Mucosa of rectum (tissue), 2 donors: ENCODE measurements around the gene GMPPB.
A peak's percentile ranks its signal among the peaks of the same experiment; 100 is the strongest.

Source experiments
- H3K27ac ChIP-seq, 2 donors: one replicate each; pipeline ENCODE4 v1.7.0; 2013; ENCODE audit warnings: inconsistent platforms in 2 of 2, low read depth in 2 of 2, low read length in 2 of 2
- H3K27me3 ChIP-seq, 2 donors: one replicate each; pipeline ENCODE4 v1.7.0; 2013; ENCODE audit warnings: low read length in 2 of 2; ENCODE audit not compliant: control insufficient read depth in 2 of 2, insufficient read depth in 2 of 2
- H3K36me3 ChIP-seq, 2 donors: one replicate each; pipeline ENCODE4 v1.7.0; 2013; ENCODE audit warnings: low read length in 2 of 2; ENCODE audit not compliant: control insufficient read depth in 2 of 2, insufficient read depth in 2 of 2
- H3K4me1 ChIP-seq, 2 donors: one replicate each; pipeline ENCODE4 v1.7.0; 2013; ENCODE audit warnings: low read length in 2 of 2, mild to moderate bottlenecking in 1 of 2; ENCODE audit not compliant: control insufficient read depth in 2 of 2, insufficient read depth in 2 of 2
- H3K4me3 ChIP-seq, 2 donors: one replicate each; pipeline ENCODE4 v1.7.0; 2013; ENCODE audit warnings: low read length in 2 of 2
- H3K9ac ChIP-seq, 2 donors: one replicate each; pipeline ENCODE4 v1.7.0; 2013; ENCODE audit warnings: low read length in 2 of 2, low read depth in 1 of 2, mild to moderate bottlenecking in 1 of 2
- H3K9me3 ChIP-seq, 2 donors: one replicate each; pipeline ENCODE4 v1.7.0; 2013; ENCODE audit warnings: low read length in 2 of 2; ENCODE audit not compliant: control insufficient read depth in 2 of 2
- donor health status: healthy.
- donor health status: Normal muscosa, but diverticular disease.

The GMPPB gene

DNA sequence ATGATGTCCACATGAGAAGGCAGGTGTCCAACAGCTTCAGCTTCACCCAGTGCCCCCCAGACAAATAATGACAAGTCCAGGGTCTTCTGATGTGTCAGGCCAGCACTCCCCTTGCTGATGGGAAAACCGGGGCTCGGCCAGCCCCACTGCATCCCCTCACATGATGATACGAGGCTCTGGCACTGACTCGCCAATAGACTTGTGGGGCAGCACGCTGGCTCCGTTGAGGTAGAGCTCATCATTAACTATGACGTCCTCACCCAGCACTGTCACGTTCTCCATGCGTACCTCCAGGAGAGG, 2.2 kb downstream of the GMPPB start:
- no peaks in the 10 kb centered on the region for H3K9me3 ChIP-seq
- H3K4me1 ChIP-seq, result peaks cover 36 to 42% of the 10 kb centered on the region in 2 donors
- H3K9ac ChIP-seq, result no peak overlapping the region
- no peaks in the 10 kb centered on the region for H3K27me3 ChIP-seq
- no peak overlapping the region for H3K4me3 ChIP-seq
- H3K36me3 ChIP-seq, result peaks cover 20 to 31% of the 10 kb centered on the region in 2 donors
- no peak overlapping the region for H3K27ac ChIP-seq

GRCh38 chr3:49720855-49721595, 2.7 kb downstream of the GMPPB start:
- Histone ChIP-seq H3K27me3 (no peaks in the 10 kb centered on the region), H3K9me3 (no peaks in the 10 kb centered on the region), H3K4me1 (peaks cover 36 to 38% of the 10 kb centered on the region in 2 donors), H3K27ac (no peak overlapping the region), H3K4me3 (no peak overlapping the region), H3K9ac (no peak overlapping the region), H3K36me3 (peaks cover 20 to 30% of the 10 kb centered on the region in 2 donors)

DNA sequence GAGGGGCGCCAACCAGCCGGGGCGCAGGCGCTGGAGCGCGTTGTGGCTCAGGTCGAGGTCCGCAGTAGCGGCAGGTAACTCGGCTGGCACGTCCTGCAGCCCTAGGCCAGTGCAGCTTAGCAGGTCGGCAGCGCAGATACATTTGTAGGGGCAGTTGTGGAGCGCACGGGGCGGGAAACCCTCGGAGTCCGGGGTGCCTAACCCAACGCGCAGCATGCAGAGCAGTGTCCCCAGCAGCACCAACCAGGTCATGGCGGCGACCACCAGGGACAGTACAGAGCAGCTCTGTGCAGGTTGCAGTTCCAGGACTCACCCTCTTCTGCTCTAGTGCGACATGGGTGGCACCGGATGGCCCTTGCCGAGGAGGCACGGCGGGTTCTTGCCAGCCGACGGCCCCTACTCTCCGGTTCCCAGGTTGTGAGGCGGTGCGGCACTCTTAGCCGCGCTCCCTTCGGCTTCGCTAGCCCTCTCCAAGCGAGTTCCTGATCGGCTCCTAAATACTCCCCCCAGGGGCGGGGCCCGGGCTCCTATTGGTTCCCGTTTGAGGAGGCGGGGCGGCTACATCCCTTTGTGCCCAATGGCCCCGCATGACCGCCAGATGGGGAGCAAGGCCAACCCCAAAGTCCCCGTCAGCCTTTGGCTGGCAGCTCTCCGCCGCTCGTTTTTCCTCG, 4.4 kb downstream of the GMPPB start, which contains the start of gene AMIGO3:
TSS of gene AMIGO3 (minus strand) at position 471 of the 671 bp plus-strand sequence. CDS start at position 252, 219 bp downstream.
- H3K4me1 ChIP-seq, result peaks cover 27% of the 10 kb centered on the region in 2 donors
- H3K36me3 ChIP-seq, result peaks cover 23 to 25% of the 10 kb centered on the region in 2 donors
- H3K4me3 ChIP-seq, result peak within 1 kb of the TSS; percentile 87 to 89
- peak within 1 kb of the TSS; percentile 37 to 65 for H3K27ac ChIP-seq
- no peaks in the 10 kb centered on the region for H3K27me3 ChIP-seq
- H3K9ac ChIP-seq, result peak within 1 kb of the TSS; percentile 56 to 63
- H3K9me3 ChIP-seq, result no peaks in the 10 kb centered on the region

DNA sequence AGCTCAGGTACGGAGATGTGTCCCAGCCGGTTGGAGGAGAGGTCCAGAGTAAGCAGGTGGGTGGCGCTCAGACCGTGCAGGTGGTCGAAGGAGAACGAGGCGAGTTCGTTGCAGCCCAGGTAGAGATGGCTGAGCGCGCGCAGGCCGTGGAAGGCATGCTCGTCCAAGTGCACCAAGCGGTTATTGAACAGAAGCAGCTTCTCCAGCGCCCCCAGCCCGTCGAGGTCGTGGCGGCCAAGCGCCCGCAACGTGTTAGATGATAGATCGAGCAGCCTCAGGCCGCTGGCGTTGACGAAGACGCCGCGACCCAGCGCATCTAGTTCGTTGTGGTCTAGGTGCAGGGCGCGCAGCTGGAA, 4.9 kb downstream of the GMPPB start:
- H3K36me3 ChIP-seq, result peaks cover 23 to 25% of the 10 kb centered on the region in 2 donors
- peak overlapping the region; percentile 56 to 63 for H3K9ac ChIP-seq
- peak overlapping the region in 1 of 2 donors; percentile 65 for H3K27ac ChIP-seq

DNA sequence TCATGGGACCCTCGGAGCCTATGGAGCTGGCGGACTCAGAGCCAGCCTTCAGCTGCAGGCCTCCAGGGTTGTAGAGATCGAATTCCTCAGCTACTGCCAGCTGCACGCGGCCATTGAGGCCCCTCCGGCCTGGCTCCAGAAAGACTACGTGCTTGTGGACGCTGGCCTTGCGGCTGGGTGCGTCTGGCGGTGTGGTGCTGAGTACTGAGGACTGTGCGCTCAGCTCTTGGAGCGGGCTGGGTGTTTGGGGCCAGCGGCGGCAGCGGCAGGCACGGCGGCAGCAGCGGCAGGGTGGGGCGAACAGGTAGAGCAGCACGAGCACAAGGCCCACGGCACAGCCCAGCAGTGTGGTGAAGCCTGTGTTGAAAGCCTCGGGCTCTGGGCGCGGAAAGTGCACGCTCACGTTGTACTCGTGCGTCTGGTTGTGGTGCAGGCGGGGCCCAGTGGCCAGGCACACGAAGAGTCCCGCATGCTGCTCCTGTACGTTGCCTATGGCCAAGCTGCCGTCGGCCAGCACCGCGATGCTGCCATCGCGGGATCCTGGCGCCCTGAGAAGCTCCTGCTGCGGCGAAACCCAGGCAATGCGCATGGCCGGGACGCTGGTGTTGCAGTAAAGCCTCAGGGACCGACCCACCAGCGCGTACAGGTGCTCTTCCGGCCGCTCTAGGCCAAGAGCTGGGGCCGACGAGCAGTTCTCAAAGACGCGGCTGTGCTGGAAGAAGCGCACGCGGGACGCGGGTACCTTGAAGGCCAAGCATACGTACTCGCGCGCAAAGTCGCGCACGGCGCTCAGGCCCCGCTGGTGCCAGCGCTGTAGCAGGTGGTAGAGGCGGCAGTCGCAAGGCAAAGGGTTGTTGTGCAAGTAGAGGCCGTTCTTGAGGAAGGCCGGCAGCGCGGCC, 5.5 kb downstream of the GMPPB start:
- H3K9ac ChIP-seq, result peak overlapping the region in 1 of 2 donors; percentile 56
- H3K4me3 ChIP-seq, result peak overlapping the region; percentile 87 to 89
- peaks cover 24 to 26% of the 10 kb centered on the region in 2 donors for H3K4me1 ChIP-seq

More for the DNA sequence above, 4.9 kb downstream of the GMPPB start:
- no peaks in the 10 kb centered on the region for H3K27me3 ChIP-seq
- peak overlapping the region; percentile 87 to 89 for H3K4me3 ChIP-seq
- H3K4me1 ChIP-seq, result peaks cover 25 to 27% of the 10 kb centered on the region in 2 donors
- H3K9me3 ChIP-seq, result no peaks in the 10 kb centered on the region

DNA sequence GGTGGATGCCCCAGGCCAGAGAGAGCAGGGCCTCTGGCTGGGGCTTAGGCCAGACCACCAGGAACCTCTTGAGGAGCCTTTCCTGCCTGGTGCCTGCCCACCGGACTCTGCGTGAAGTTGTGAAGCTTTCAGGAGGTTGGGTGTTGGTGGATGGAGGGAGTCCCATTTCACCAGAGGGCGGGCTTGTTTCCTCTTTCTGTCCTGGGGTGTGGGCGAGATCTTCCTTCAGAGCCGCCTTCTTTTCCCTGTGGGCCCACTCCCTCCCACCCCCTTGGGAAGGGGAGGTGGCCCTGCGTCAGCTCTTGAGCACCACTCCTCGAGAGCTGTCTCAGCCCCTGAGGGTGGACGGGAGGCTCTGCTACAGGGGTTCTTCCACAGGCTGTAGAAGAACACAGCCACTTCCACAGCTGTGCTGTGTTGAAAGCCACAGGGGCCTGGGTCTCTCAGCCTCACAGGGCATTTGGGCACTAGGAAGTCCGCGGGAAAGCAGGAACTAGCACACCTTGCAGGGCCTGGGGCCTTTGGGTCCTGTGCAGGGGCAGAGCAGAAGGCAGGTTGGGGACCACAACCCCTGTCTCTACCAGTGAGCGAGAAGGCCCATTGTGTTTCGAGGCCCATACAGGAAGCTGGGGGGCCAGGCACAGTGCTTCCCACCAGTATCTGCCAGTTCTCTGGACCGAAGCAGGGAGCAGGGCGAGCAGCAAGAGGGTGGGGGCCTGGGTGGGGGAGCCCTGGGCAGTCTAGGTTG, 6.4 kb downstream of the GMPPB start:
- Histone ChIP-seq H3K4me1 (peaks cover 16 to 18% of the 10 kb centered on the region in 2 donors), H3K27me3 (no peaks in the 10 kb centered on the region), H3K27ac (no peak overlapping the region), H3K9me3 (no peaks in the 10 kb centered on the region), H3K36me3 (peaks cover 23 to 24% of the 10 kb centered on the region in 2 donors), H3K4me3 (no peak overlapping the region), H3K9ac (no peak overlapping the region)

More for the DNA sequence above, 5.5 kb downstream of the GMPPB start:
- Histone ChIP-seq H3K9me3 (no peaks in the 10 kb centered on the region), H3K36me3 (peaks cover 23 to 25% of the 10 kb centered on the region in 2 donors), H3K27me3 (no peaks in the 10 kb centered on the region), H3K27ac (no peak overlapping the region)

DNA sequence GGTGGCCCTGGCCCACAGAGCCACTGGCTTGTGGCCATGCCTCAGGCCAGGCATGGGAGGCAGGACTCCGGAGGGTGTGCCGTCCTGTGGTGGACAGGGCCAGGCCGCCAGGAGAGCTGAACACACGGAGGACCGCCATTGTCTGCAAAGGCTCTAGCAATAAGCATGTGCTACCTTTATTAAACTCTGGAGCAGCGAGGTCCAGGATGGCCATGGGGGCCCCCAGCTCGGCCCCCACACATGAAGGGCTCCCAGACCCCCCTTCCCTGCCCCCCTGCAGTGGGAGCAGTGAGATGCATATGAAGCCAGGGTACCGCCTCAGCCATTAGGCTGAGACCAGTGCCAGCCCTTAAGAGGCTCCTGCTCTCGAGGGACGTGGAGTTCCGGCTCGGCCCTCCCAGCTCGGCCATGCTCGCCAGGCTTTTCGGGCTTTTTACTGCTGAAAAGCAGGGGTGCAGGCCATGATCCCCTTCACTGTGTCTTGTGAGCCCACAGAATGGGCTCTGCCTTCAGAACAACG, 7.0 kb downstream of the GMPPB start:
- H3K9me3 ChIP-seq, result no peaks in the 10 kb centered on the region
- H3K27ac ChIP-seq, result no peak overlapping the region
- H3K4me1 ChIP-seq, result peaks cover 12 to 13% of the 10 kb centered on the region in 2 donors
- no peak overlapping the region for H3K9ac ChIP-seq
- H3K27me3 ChIP-seq, result no peaks in the 10 kb centered on the region
- peaks cover 20 to 22% of the 10 kb centered on the region in 2 donors for H3K36me3 ChIP-seq
- H3K4me3 ChIP-seq, result no peak overlapping the region

DNA sequence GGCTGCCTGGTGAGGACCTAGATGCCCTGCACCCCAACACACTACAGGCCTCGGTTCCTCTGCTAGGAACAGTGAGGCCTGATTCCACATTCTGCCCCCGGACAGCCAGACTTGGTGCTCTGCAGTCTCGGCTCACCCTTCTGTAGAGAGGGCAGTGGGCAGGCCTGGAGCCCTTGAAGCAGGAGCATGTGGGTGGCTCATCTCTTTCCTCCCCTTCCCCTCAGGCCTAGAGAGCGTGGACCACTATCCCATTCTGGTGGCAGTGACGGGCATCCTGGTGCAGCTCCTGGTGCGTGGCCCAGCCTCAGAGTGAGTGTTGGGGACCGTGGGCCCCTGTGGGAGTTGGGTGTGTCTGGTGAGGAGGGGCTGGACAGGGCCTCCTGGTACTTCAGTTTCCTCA, 7.6 kb downstream of the GMPPB start:
- Histone ChIP-seq H3K9me3 (no peaks in the 10 kb centered on the region), H3K36me3 (peaks cover 15 to 16% of the 10 kb centered on the region in 2 donors)

GRCh38 chr3:49715611-49716121, 8.1 kb downstream of the GMPPB start:
- Histone ChIP-seq H3K9me3 (no peaks in the 10 kb centered on the region), H3K9ac (no peak overlapping the region), H3K27me3 (no peaks in the 10 kb centered on the region), H3K27ac (no peak overlapping the region), H3K4me1 (peaks cover 10 to 13% of the 10 kb centered on the region in 2 donors), H3K36me3 (peaks cover 10 to 11% of the 10 kb centered on the region in 2 donors), H3K4me3 (no peak overlapping the region)

More for the DNA sequence above, 7.6 kb downstream of the GMPPB start:
- Histone ChIP-seq H3K4me1 (peaks cover 12 to 13% of the 10 kb centered on the region in 2 donors), H3K9ac (no peak overlapping the region), H3K4me3 (no peak overlapping the region), H3K27ac (no peak overlapping the region), H3K27me3 (no peaks in the 10 kb centered on the region)
